Vagina (tissue), 2 donors: Measurements from ENCODE around the gene MMP1. TPM values are rescaled to one million over a fixed set of nuclear protein-coding genes. Genes with fewer than 3 reads are reported as not detected.

Experiments
- DNase-seq, 2 donors: peaks; one replicate each; pipeline ENCODE4 v3.0.0-alpha.2; 2017; ENCODE audit errors: extremely low spot score in 2 of 2
- H3K27ac ChIP-seq: fragments of 200-600 bp; sonication (generic); one replicate; pipeline ENCODE4 v1.5.1; 2019
- H3K27me3 ChIP-seq: fragments of 200-600 bp; sonication (generic); one replicate; pipeline ENCODE4 v1.5.1; 2019
- H3K36me3 ChIP-seq, 2 donors: fragments of 200-600 bp; sonication (generic); one replicate each; pipeline ENCODE4 v1.5.1; 2017 to 2019
- H3K4me1 ChIP-seq: fragments of 200-600 bp; sonication (generic); one replicate; pipeline ENCODE4 v1.5.1; 2019
- H3K4me3 ChIP-seq, 2 donors: fragments of 200-600 bp; sonication (generic); 1 replicate in 1 of 2; 2 replicates in 1 of 2; pipeline ENCODE4 v1.5.1; 2016 to 2019
- H3K9me3 ChIP-seq: fragments of 200-600 bp; sonication (generic); one replicate; pipeline ENCODE4 v1.5.1; 2019
- CTCF ChIP-seq, 3 experiments: fragments of 450-650 bp in 2 of 3; fragments of 200-600 bp in 1 of 3; sonication (generic) in 1 of 3; IDR thresholded peaks; one replicate each; pipeline ENCODE4 v1.5.1; 2017 to 2019; ENCODE audit warnings: antibody characterized with exemption in 3 of 3, mild to moderate bottlenecking in 2 of 3, moderate library complexity in 2 of 3
- POLR2A ChIP-seq, 2 donors: fragments of 450-650 bp; IDR thresholded peaks; one replicate each; pipeline ENCODE4 v1.6.1; 2017; ENCODE audit warnings: antibody characterized with exemption in 2 of 2, mild to moderate bottlenecking in 2 of 2, moderate library complexity in 2 of 2
- POLR2AphosphoS5 ChIP-seq, 2 donors: sonication (generic); formaldehyde crosslinking; IDR thresholded peaks; one replicate each; pipeline ENCODE4 v1.9.0; 2017; ENCODE audit warnings: antibody characterized with exemption in 2 of 2, mild to moderate bottlenecking in 2 of 2, low read depth in 1 of 2; ENCODE audit not compliant: insufficient read depth in 1 of 2
- intact Hi-C: fragments of 100-400 bp; cut with DNase I; formaldehyde crosslinking; loops from one replicate; pipeline ENCODE4 v1.15.1; 2023
- total RNA-seq: library from RNA; depleted of rRNA; stranded (reverse); fragments of >200 nt; gene quantifications from one replicate; pipeline ENCODE4 v1.2.3, GENCODE V29; 2016

Gene MMP1
- total RNA-seq, 1 donor from 2014 or later = not detected

DNA sequence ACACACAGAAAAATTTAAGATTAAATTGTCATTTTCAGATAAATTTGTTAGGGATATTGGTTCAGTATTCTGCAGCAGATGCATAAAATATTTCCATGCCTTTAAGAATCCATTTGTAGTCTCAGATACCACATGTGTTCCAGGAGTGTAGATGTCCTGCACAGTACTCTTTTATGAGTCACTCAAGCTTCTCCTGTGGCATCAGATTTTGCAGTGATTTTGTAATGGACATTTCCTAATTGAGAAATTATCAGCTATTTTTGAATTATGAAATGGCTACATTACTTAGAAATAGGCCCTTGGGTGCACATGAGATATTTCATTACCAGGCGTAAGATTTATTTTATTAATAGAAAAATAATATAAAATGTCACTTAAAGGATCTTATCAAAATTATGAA lies 26.6 kb upstream of the MMP1 start:
- Histone ChIP-seq H3K4me3 (no peak overlapping the region), H3K4me1 (no peaks in the 10 kb centered on the region), H3K36me3 (no peaks in the 10 kb centered on the region), H3K27ac (no peak overlapping the region), H3K27me3 (no peaks in the 10 kb centered on the region), H3K9me3 (no peaks in the 10 kb centered on the region)
- intact Hi-C loops = no loop called here
- no peak for TF ChIP-seq POLR2A (IDR thresholded peaks at IDR 0.05)
- no peak for TF ChIP-seq CTCF (IDR thresholded peaks at IDR 0.05)
- no peak for TF ChIP-seq POLR2AphosphoS5 (IDR thresholded peaks at IDR 0.05; ENCODE audit: insufficient read depth in 1 of 2, low read depth in 1 of 2)
- DNase-seq = no peak

GRCh38 chr11:102819491-102819890 lies 21.5 kb upstream of the MMP1 start:
- no peak for TF ChIP-seq POLR2AphosphoS5 (IDR thresholded peaks at IDR 0.05; ENCODE audit: insufficient read depth in 1 of 2, low read depth in 1 of 2)
- no peak for TF ChIP-seq POLR2A (IDR thresholded peaks at IDR 0.05)
- TF ChIP-seq CTCF (IDR thresholded peaks at IDR 0.05) = no peak
- H3K4me1 ChIP-seq = no peaks in the 10 kb centered on the region
- intact Hi-C loops = no loop called here

GRCh38 chr11:102813484-102813883 lies 15.5 kb upstream of the MMP1 start:
- Histone ChIP-seq H3K36me3 (no peaks in the 10 kb centered on the region), H3K9me3 (no peaks in the 10 kb centered on the region), H3K27ac (no peak overlapping the region), H3K27me3 (no peaks in the 10 kb centered on the region), H3K4me1 (no peaks in the 10 kb centered on the region), H3K4me3 (no peak overlapping the region)
- TF ChIP-seq POLR2AphosphoS5 (IDR thresholded peaks at IDR 0.05; ENCODE audit: insufficient read depth in 1 of 2, low read depth in 1 of 2) = no peak
- TF ChIP-seq POLR2A (IDR thresholded peaks at IDR 0.05) = no peak
- no peak for DNase-seq
- intact Hi-C loops = no loop called here

More at GRCh38 chr11:102819491-102819890, 21.5 kb upstream of the MMP1 start:
- Histone ChIP-seq H3K4me3 (no peak overlapping the region), H3K9me3 (no peaks in the 10 kb centered on the region), H3K27ac (no peak overlapping the region), H3K27me3 (no peaks in the 10 kb centered on the region), H3K36me3 (no peaks in the 10 kb centered on the region)
- no peak for DNase-seq

DNA sequence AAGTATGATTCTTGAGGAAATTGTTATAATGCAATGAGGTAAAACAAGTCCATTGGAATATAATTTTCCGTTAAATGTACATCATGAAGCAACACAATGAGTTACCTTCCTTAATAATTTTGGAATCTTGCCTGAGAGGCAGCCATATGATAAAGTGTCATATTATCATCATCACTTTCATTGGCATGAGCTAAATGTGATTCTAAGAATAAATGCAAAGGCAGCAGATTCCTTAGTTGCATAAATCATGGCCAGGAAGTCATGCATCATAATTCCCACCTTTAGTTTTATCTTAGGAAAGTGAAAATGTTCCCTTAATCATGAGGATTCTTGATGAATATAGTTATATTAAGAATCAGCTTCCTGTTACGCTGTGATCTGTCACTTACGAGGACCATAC lies 14.2 kb upstream of the MMP1 start:
- Histone ChIP-seq H3K4me1 (no peaks in the 10 kb centered on the region), H3K4me3 (no peak overlapping the region), H3K27ac (no peak overlapping the region), H3K36me3 (no peaks in the 10 kb centered on the region), H3K27me3 (no peaks in the 10 kb centered on the region), H3K9me3 (no peaks in the 10 kb centered on the region)
- no peak for DNase-seq
- intact Hi-C loops = no loop called here
- TF ChIP-seq POLR2AphosphoS5 (IDR thresholded peaks at IDR 0.05; ENCODE audit: insufficient read depth in 1 of 2, low read depth in 1 of 2) = no peak
- TF ChIP-seq POLR2A (IDR thresholded peaks at IDR 0.05) = no peak
- no peak for TF ChIP-seq CTCF (IDR thresholded peaks at IDR 0.05)

DNA sequence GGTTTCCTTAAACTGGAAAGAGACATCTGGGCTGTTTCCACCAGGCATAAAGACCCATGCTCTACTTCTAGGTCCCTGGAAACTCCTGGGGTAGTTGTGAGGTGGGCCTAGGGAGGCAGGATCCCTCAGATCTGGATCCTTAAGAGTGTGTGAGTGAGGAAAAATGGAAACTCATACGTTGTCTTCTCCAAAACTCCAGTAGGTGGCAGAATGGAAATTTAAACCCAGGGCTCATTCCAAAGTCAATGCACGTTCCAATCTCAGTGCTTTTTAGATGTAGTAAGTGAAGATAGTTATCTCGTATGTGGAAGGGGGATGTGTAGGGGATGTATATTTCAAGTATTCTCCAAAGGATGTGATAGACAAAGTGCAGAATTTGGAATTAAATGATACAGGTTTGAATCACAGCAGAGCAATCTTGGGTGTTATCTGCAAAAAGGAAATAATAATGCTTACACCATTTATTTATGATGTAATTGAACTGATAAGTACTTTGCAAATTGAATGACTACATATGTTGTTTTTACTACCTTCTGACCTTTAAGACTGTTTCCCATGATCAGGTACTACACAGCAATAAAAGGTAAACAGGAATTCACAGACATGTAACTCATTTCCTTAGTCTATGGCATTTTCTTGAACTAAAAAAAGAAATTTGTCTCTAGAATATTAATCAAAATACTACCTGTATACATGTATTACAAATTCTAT lies 13.1 kb upstream of the MMP1 start:
- no peak overlapping the region for H3K4me3 ChIP-seq
- H3K9me3 ChIP-seq = no peaks in the 10 kb centered on the region
- DNase-seq = no peak
- H3K27ac ChIP-seq = no peak overlapping the region
- no peaks in the 10 kb centered on the region for H3K36me3 ChIP-seq
- intact Hi-C loops = no loop called here
- no peaks in the 10 kb centered on the region for H3K4me1 ChIP-seq
- TF ChIP-seq POLR2A (IDR thresholded peaks at IDR 0.05) = no peak
- TF ChIP-seq POLR2AphosphoS5 (IDR thresholded peaks at IDR 0.05; ENCODE audit: insufficient read depth in 1 of 2, low read depth in 1 of 2) = no peak
- no peak for TF ChIP-seq CTCF (IDR thresholded peaks at IDR 0.05)
- no peaks in the 10 kb centered on the region for H3K27me3 ChIP-seq
